NCI-H1930 (cell line): Measurements from ENCODE around the gene TRIM64.
"Not testable (repeated sequence)": the region's sequence is repeated elsewhere in the genome, so short reads cannot be mapped to it uniquely, and the experiment has no call there.

ENCODE experiments used
- DNase-seq, 2 experiments: peaks; one replicate each; lab custom pipeline; 2025; lab: John Stamatoyannopoulos, UW

TRIM64 gene, protein sequence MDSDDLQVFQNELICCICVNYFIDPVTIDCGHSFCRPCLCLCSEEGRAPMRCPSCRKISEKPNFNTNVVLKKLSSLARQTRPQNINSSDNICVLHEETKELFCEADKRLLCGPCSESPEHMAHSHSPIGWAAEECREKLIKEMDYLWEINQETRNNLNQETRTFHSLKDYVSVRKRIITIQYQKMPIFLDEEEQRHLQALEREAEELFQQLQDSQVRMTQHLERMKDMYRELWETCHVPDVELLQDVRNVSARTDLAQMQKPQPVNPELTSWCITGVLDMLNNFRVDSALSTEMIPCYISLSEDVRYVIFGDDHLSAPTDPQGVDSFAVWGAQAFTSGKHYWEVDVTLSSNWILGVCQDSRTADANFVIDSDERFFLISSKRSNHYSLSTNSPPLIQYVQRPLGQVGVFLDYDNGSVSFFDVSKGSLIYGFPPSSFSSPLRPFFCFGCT

DNA sequence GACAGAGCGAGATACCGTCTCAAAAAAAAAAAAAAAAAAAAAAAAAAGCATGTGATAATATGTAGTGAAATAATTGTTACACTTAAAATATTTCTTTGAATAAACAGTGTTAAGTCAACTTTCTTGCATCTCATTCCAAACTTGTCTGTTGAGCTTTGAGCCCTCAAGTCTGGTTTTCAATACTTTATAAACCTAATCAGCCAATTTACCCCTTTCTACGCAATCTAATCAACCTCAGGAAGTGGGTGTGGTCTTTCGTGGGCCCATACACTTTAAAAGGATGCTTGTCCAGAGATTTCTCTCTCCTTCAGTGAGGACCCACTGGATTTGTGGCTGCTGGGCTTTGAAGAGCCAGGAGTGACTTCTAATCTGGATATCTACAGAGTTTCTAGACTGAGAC lies at the start of gene TRIM64:
Gene TRIM64, plus strand, starts transcription at position 301 of the 400 bp plus-strand sequence. CDS start 2,467 bp downstream, outside the sequence.
- not testable (repeated sequence) for DNase-seq

DNA sequence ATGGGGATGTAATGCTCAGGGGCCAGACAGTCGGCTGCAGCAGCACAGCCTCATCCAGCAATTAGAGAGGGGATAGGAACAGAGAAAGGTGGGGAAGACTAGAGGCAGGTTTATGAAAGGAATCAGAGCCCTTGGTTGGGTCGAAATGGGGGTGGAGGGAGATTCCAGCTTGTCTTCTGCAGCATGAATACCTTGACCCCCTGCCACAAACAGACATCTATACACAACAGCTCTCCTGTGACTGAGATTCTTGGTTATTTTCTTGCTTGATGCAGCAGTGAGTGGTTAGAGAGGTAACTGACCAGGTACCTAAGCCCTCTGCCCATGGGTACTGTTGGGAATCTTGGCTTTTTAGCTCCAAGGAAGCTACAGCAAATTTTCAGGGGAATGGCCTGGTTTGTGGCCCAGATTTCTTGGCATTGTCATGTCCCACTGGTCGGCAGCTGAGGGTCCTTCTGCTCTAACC lies 43.6 kb upstream of the TRIM64 start, which contains the start of gene TRIM49D1:
Gene TRIM49D1, minus strand, starts transcription at position 51 of the 466 bp plus-strand sequence. CDS start 4,535 bp downstream, outside the sequence.
- DNase-seq = no peak

DNA sequence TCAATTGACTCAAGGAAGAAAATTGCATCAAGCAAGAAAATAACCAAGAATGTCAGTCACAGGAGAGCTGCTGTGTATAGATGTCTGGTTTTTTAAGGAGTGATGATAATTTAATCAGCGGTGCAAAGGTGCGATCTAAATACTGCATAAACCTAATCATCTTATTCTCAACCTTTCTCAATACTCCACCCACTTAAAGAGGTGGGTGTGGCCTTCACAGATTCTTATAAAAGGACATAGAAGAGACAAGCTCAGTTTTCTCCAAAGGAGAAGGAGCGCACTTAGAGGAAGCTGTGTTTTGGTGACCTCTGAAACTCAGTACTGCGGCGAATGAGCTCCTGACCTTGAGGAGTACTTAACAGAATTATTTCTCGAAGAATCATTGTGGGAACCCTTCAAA lies 42.1 kb upstream of the TRIM64 start, which contains the start of gene TRIM49D2:
Gene TRIM49D2, plus strand, starts transcription at position 301 of the 400 bp plus-strand sequence. CDS start 2,698 bp downstream, outside the sequence.
- DNase-seq = not testable (repeated sequence)

DNA sequence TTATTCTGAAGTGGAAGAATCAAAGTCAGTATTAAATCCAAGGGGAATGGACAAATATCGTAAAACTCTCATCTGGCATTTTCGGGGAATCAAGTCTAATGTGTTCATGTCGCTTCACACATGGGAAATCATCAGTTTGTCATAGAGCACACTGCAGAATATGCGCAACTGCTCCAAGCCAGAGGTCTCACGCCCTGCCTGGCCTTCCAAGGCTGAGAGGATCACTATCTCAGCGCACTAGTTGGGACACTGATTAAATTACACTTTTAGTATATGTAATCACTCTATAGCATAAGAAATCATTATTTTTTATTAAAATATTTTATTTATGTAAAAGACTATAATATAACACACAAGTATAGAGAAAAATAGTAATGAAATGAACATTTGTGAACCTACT lies 5.0 kb upstream of the TRIM64 start:
- not testable (repeated sequence) for DNase-seq
